ENCODE data around the gene MAPK8IP1. TPM values are rescaled to one million over a fixed set of nuclear protein-coding genes. Genes with fewer than 3 reads are reported as not detected.

Gene MAPK8IP1
- total and polyA plus RNA-seq, 2 donors (not counting 3 experiments of a cell fraction or from before 2014, with no cell fraction given): 4.1 to 4.8 TPM

GRCh38 chr11:45933846-45934579, 48.6 kb downstream of the MAPK8IP1 start:
- no peaks in the 10 kb centered on the region for H3K4me1 ChIP-seq (ENCODE audit: control insufficient read depth, extremely low read depth, insufficient read depth, low read length)
- H3K36me3 ChIP-seq (ENCODE audit: control insufficient read depth in 2 of 2, extremely low read depth in 1 of 2, insufficient read depth in 2 of 2, low read length in 2 of 2): peaks cover 0 to 35% of the 10 kb centered on the region in 2 experiments
- no peaks in the 10 kb centered on the region for H3K79me2 ChIP-seq (ENCODE audit: control insufficient read depth, insufficient read depth, low read length)
- dilution Hi-C loops (cut with MboI; ENCODE audit: extremely low pct_ligation_motif_present, low sequenced_read_pairs): no loop called here
- intact Hi-C loops (cut with micrococcal nuclease): no loop called here
- no peaks in the 10 kb centered on the region for H3K27me3 ChIP-seq (ENCODE audit: control insufficient read depth in 2 of 2, insufficient read depth in 2 of 2, low read length in 2 of 2)
- no peaks in the 10 kb centered on the region for H3K9me1 ChIP-seq (replicated peaks; ENCODE audit: control insufficient read depth, extremely low read depth, insufficient read depth, low read length)
- FAIRE-seq (no peak), DNase-seq (ENCODE audit: low read depth, low spot score) (no peak)
- POLR2A ChIA-PET: no interaction called here
- CTCF ChIA-PET: no interaction called here
- BruUV-seq (replicated peaks): no TSS peak
- H3K27ac ChIP-seq (ENCODE audit: insufficient read depth, low read depth, low read length): no peak overlapping the region
- H3K4me3 ChIP-seq (replicated peaks in 1 of 3; ENCODE audit: insufficient read depth in 1 of 3, low read depth in 1 of 3, low read length in 3 of 3): no peak overlapping the region
- H3K9ac ChIP-seq (replicated peaks; ENCODE audit: extremely low read depth, insufficient read depth, low read length): no peak overlapping the region
- no peak overlapping the region for H2AFZ ChIP-seq (ENCODE audit: low read depth, low read length)
- H3K4me2 ChIP-seq (ENCODE audit: insufficient read depth, low read length): no peak overlapping the region
- TF ChIP-seq GATA2 (IDR thresholded peaks at IDR 0.05; ENCODE audit: insufficient read depth, insufficient read length, low read depth, low read length) (no peak), MAX (IDR thresholded peaks at IDR 0.05; ENCODE audit: insufficient read depth, insufficient read length) (no peak), JUN (IDR thresholded peaks at IDR 0.05; ENCODE audit: borderline replicate concordance, insufficient read depth, insufficient read length, low read depth) (no peak)
- TF ChIP-seq, protein P1, sequence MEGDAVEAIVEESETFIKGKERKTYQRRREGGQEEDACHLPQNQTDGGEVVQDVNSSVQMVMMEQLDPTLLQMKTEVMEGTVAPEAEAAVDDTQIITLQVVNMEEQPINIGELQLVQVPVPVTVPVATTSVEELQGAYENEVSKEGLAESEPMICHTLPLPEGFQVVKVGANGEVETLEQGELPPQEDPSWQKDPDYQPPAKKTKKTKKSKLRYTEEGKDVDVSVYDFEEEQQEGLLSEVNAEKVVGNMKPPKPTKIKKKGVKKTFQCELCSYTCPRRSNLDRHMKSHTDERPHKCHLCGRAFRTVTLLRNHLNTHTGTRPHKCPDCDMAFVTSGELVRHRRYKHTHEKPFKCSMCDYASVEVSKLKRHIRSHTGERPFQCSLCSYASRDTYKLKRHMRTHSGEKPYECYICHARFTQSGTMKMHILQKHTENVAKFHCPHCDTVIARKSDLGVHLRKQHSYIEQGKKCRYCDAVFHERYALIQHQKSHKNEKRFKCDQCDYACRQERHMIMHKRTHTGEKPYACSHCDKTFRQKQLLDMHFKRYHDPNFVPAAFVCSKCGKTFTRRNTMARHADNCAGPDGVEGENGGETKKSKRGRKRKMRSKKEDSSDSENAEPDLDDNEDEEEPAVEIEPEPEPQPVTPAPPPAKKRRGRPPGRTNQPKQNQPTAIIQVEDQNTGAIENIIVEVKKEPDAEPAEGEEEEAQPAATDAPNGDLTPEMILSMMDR (IDR thresholded peaks at IDR 0.05; ENCODE audit: extremely low read depth in 1 of 2, insufficient read depth in 1 of 2, low read depth in 1 of 2, low read length in 2 of 2): no peak
- no peaks in the 10 kb centered on the region for H4K20me1 ChIP-seq (replicated peaks; ENCODE audit: control insufficient read depth, extremely low read depth, insufficient read depth, low read length)
- H3K9me3 ChIP-seq (replicated peaks; ENCODE audit: control insufficient read depth, insufficient read depth, low read length): no peaks in the 10 kb centered on the region
